ENCODE results near the gene MLPH.

The MLPH gene

DNA sequence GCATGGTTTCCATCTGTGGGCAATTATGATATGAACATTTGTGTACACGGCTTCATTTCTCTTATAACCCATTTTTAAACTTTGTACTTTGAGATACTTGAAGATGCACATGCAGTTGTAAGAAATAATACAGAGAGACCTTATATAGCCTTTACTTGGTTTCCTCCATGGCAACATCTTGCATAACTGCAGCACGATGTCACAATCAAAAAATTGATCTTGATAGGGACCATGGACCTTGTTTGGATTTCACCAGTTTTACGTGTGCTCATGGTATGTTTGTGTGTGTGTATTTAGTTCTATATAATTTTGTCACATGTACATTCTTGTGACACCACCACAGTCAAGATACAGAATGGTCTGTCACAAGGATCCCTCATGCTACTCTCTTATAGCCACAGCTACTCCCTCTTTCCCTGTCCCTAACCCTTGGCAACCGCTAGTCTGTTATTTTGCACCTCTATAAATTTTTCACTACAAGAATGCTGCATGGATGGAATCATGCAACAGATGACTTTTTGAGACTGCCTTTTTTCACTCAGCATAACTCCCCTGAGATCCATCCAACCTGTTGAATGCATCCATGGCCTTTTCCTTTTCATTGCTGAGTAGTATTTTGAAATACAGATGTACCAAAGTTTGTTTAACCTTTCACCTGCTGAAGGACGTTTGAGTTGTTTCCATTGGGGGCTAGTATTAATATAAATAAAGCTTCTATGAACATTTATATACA lies 19.4 kb upstream of the MLPH start:
- TF ChIP-seq GATA3 (IDR thresholded peaks at IDR 0.05; ENCODE audit: low read depth, low read length) (no peak), GATA2 (IDR thresholded peaks at IDR 0.05; ENCODE audit: low read depth, low read length) (no peak)

DNA sequence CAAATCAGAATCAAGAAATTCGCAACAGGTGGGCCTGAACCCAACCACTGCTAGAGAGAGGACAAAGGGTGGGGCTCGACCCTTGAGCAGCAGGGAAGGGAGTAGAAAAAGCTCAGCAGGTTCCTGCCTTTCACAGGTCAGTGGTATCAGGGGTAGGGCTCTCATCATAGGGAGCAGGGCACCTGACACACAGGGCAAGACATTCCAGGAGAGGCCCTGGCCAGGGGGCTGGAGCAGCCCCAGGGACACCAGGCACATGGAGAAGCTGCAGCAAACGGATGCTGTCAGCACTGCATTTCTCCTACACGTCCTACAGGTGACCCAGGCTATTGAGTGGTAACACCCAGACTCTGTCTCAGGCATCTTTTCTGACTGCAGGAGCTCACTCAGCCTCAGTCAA lies 17.2 kb upstream of the MLPH start:
- TF ChIP-seq GATA3 (IDR thresholded peaks at IDR 0.05; ENCODE audit: low read depth, low read length) (no peak), GATA2 (IDR thresholded peaks at IDR 0.05; ENCODE audit: low read depth, low read length) (no peak)

DNA sequence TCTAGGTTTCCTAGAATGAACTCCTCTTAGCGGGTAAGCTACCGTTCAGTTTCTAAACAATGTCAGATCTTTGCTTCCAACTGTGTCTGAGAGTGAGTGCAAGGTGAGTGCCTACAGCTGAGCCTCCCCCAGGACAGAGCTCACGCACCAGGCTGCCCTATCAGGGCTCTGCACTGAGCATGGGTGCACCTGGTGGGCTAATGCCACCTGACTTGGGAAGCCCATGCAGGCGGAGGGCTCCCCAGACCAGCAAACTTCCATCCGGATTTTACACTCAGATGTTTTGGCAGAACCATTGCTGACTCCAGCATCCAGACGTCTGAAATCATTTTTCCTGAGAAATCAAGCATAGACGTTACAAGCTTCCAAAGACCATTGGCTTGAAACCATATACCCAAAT lies 16.1 kb upstream of the MLPH start:
- TF ChIP-seq GATA3 (IDR thresholded peaks at IDR 0.05; ENCODE audit: low read depth, low read length) (no peak), GATA2 (IDR thresholded peaks at IDR 0.05; ENCODE audit: low read depth, low read length) (no peak)

DNA sequence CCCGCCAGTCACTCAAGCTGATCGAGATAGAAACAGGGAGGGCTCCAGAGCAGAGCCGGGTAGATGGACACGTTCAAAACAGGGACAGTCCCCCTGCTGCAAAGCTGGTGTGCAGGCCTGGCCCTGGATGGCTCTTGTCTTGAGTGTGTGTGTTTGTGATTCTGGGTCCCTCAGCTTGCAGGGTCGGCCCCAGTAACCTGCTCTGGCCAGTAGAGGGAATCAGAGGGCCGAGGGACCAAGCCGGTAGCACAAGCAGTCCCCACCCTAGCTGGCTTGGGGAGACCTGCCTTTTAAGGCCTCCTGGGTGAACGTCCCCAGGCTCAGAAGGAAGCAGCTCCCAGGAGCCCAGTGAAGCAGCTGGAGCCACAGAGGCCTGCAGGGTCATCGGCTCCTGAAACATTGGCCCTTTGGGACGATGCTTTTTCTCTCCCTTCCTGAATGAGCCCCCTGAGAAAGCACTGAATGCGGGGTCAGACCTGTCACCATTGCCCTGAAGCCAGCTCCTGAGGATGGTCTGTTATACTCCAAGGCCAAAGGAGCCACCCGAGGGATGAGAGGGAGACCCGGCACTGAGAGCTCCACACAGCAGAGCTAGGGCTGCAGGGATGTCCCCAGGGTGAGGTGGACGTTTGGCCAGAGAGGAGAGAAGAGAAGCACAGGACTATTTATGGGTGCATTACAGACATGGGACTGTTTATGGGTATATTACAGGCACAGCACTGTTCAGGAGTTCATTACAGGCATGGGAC lies 15.4 kb upstream of the MLPH start:
- TF ChIP-seq GATA2 (IDR thresholded peaks at IDR 0.05; ENCODE audit: low read depth, low read length) (no peak), GATA3 (IDR thresholded peaks at IDR 0.05; ENCODE audit: low read depth, low read length) (no peak)

DNA sequence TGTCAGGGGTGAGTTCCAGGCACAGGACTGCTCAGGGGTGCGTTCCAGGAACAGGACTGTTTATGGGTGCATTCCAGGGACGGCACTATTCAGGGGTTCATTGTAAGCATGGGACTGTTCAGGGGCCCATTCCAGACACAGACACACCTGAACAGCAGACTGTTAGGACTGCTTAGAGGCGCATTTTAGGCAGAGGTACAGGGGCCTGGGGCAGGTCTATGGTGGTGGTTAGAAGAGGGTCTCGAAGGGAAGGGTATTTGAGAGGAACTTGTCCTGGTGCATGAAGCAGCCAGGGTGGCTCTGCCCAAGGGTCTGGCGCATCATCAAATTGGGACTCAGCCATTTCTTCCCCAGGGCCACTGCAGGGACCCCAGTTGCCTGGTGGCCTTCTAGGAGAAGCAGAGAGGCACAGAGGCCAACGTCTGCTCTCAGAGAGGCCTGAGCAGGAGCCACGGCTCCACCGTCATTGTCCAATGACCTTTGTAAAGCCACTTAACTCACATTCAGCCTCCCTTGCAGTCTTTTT lies 14.8 kb upstream of the MLPH start:
- no peak for TF ChIP-seq GATA3 (IDR thresholded peaks at IDR 0.05; ENCODE audit: low read depth, low read length)
- no peak for TF ChIP-seq GATA2 (IDR thresholded peaks at IDR 0.05; ENCODE audit: low read depth, low read length)

DNA sequence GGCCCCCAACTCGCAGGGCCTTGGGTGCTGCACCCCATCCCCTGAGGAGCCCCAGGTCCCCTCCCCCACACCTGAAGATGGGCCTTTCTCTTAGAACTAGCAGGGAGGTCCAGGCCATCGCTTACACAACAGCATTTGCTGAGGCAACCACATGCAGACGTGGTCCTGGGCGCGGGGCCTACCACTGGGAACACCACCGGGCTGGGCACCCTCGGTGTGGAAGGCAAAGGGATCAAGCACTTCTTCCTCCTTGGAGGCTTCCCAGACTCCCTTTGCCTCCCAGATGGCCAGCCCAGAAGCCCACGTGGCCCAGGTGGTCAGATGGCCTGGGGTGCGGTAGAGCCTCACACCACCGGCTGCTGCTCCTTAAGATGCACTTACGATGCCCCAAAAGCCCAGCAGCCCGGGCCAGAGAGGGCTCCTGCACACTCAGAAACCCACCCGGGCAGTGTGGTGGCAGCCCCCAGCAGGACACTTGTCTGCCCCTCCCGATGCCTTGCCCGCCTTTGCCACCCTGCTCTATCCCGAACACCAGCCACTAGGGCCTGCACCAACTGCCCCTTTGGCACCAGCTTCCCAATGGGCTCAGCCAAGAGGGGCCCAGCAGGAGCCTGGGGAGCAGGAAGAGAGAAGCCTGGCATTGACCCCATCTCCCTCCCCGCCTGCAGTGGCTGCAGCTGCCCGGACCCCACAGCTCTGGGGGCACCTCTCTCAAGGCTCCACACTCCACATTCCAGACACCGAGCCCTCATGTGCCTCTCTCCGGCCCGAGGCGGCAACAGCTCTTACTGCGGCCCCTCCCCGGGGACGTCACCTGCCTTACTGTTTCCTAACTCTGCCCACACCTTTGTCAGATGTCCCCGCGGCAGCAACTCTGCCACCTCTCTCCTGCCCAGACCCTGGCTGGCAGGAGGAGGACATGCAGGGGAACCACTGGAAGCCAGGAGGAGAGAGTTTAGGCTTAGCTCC lies 13.9 kb upstream of the MLPH start:
- TF ChIP-seq GATA2 (IDR thresholded peaks at IDR 0.05; ENCODE audit: low read depth, low read length) (no peak), GATA3 (IDR thresholded peaks at IDR 0.05; ENCODE audit: low read depth, low read length) (no peak)

DNA sequence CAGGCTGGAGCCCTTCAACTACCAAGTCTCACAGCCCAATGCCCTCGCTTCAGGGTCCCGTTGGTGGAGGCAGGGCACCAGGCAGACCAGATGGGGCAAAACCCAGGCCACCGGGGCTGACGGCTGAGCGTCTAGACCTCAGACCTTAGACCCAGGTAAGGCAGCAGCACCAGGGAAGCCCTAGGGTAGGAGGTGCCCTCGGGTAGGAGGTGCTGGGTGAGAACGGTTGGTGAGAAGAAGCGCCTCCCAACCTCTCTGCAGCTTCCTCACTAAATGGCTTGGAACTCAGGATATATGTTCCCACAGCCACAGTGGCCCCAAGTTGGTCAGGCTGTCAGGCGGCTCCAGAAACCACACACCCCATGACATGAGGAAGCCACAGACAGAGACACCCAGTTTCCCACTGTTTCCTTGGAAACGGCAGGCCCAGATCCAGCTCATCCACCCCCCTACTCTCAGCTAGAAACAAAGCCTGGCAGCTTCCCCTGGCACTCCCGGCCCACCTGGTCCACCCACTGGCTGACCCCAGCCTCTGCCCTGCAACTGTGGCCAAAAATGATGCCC lies 13.1 kb upstream of the MLPH start:
- TF ChIP-seq GATA3 (IDR thresholded peaks at IDR 0.05; ENCODE audit: low read depth, low read length) (no peak), GATA2 (IDR thresholded peaks at IDR 0.05; ENCODE audit: low read depth, low read length) (no peak)

DNA sequence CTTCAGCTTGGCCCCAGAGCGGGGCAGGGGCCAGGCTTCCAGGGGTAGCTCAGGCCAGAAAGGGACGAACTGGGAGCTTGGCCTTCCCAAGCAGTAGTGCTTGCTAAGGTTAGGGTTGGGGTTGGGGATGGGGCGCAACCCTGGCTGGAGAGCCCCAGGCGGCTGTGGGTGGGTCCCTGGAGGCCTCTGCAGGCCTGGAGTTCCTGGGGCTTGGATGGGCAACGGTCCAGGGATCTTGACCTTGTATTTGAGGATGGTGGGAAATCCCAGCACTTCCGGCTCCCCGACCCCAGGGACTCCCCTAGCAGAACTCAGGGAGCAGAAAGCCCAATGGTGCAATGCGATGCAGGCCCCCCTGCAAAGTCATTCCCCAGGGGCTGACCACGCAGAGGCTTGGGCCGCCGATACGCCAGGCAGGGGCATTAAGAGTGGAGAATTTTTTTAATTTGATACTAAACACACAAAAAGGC lies 12.6 kb upstream of the MLPH start:
- no peak for TF ChIP-seq GATA2 (IDR thresholded peaks at IDR 0.05; ENCODE audit: low read depth, low read length)
- no peak for TF ChIP-seq GATA3 (IDR thresholded peaks at IDR 0.05; ENCODE audit: low read depth, low read length)

DNA sequence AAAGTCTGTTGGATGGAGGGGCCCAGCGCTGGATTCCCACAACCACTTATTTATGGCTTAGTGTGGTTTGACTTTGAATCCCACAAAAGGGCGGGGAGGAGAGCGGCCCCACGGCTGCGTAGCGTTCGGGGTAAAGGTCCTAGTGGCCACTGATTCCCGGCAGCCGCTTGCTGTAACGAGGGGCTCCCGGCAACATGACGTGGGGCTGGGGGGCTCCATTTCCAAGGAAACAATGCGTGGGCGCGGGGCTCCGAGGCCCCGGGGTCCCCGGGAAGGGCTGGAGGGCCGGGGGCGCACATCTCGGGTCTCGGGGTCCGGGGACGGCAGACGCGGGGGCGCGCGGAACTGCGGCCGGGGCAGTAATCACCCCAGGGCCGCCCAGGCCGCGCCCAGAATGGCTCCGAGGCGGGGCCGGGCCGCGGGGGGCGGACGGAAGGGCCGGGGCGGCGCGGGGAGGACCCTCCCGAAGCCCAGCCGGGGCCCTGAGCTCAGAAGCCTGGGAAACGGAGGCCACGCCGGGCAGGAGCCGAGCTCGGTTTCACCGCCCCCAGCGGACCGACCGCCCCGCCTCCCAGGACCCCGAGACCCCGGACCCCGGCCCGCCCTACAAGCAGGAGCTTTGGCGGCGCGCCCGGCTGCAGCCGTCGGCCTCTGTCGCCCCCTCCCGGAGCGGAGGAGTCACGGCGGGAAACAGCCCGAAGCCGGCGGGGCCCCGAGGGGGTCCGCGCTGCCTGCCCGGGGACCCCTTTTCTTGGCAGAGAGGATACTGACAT lies 11.9 kb upstream of the MLPH start:
- TF ChIP-seq GATA2 (IDR thresholded peaks at IDR 0.05; ENCODE audit: low read depth, low read length) = no peak
- no peak for TF ChIP-seq GATA3 (IDR thresholded peaks at IDR 0.05; ENCODE audit: low read depth, low read length)

DNA sequence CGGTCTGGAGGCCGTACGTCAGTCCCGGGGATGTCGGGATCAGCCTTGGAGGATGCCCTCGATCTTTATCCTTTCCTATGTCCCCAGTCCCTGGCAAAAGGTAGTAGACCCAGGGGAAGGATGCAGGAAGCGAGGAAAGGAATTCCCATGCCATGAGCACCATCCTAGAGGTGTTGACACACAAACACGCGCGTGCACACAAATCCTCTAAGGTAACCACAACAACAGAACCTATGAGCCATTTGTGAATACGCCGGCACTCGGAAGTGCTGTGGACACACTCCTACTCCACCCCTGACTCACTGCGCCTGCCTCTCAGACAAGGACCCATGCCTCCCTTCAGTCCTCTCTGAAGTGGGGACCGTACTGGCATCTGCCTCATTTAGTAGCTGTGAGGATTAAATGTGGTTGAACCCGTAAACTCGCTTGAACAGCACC lies 11.3 kb upstream of the MLPH start:
- TF ChIP-seq GATA2 (IDR thresholded peaks at IDR 0.05; ENCODE audit: low read depth, low read length) (no peak), GATA3 (IDR thresholded peaks at IDR 0.05; ENCODE audit: low read depth, low read length) (no peak)

DNA sequence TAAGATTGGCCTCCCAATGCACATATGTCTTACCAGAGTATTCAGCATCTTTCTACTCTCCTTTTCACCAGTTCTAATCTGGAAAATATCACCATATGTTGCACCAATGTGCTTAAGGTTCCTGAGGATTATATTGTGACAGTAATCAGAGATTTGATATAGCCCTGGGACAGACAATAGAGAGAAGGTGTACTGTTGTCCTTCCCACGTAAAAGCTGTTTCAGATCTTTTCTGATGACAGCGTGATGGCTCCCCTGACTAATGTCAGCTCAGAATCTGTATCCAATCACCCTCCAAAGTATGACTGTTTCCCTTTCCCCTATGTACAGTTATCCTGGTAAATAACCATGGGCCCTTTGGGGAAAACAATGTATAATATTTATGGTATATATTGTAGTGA lies 9.0 kb upstream of the MLPH start:
- TF ChIP-seq GATA3 (IDR thresholded peaks at IDR 0.05; ENCODE audit: low read depth, low read length) (no peak), GATA2 (IDR thresholded peaks at IDR 0.05; ENCODE audit: low read depth, low read length) (no peak)

DNA sequence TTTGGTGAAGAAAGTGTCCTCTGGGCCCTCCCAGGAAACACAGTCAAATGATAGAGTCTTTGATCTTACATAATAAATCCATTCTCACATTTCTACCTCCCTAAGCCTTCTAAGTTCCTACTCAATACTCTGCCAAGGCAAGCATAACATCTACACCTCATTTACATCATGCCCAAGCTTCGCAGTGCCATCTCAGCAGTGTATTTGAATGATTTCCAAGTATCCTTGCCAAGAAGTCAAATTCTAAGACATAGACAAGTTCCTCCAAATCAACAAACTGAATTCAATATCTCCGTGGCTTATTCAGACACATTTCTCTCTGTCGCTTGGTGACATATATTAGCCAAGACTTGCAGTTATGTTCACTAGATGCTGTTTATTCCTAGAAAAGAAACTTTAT lies 8.1 kb upstream of the MLPH start:
- no peak for TF ChIP-seq GATA2 (IDR thresholded peaks at IDR 0.05; ENCODE audit: low read depth, low read length)
- no peak for TF ChIP-seq GATA3 (IDR thresholded peaks at IDR 0.05; ENCODE audit: low read depth, low read length)

DNA sequence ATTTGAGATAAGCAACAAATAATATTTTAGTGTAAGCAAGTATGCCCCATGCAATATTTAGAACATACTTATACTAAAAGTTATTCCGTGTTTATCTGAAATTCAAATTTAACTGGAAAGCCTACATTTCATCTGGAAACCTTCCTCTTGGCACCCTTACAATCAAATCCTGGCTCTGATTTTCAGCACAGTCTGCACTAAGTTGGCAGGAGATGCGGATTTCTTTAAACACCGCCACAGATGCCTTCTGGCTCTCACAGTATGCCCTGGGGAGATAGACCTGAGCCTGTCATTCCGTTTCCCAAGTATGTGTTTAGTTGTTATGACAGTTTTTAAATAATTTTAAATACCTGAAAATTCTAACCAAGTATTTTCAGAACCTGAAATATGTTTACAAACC lies 7.3 kb upstream of the MLPH start:
- TF ChIP-seq GATA2 (IDR thresholded peaks at IDR 0.05; ENCODE audit: low read depth, low read length) = no peak
